GM12874 (cell line): ENCODE measurements around the gene ZCCHC9.

Experiments
- TF ChIP-seq, protein P1 (sequence below): IDR thresholded peaks from 2 replicates; pipeline ENCODE4 v1.5.1; 2011; ENCODE audit warnings: low read depth, mild to moderate bottlenecking, control low read depth, low read length, moderate library complexity; ENCODE audit not compliant: insufficient read depth

ZCCHC9 gene

DNA sequence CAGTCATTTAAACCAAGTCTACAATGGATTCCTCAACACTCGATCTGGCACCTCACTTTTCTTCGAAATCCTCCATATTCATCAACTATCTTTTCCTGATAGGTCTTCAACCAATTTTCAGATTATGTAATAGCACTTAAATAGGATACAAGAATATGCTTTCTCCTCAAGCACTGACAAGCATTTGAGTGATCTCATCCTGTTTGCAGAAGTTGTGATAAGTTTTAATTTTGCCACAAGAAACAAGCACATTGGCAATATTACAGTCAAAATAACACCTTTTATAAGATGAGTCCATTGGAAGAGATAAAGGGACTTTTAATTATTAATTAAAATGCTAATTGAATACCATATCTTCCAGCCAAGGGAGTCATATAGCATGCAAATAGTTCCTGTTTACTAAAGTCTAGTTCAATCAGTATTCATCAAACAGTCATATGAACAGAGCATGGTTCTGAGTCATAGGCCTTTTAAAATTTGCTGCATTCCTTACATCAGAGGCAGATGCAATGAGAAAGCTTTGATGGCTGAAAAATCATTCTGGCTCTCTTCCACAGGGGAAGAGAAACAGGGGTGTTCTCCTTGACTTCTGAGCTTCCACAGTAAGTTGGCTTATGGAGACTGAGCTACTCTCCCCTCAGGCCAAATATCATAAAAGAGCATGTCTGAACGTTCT lies 32.7 kb upstream of the ZCCHC9 start:
- TF ChIP-seq, protein P1, sequence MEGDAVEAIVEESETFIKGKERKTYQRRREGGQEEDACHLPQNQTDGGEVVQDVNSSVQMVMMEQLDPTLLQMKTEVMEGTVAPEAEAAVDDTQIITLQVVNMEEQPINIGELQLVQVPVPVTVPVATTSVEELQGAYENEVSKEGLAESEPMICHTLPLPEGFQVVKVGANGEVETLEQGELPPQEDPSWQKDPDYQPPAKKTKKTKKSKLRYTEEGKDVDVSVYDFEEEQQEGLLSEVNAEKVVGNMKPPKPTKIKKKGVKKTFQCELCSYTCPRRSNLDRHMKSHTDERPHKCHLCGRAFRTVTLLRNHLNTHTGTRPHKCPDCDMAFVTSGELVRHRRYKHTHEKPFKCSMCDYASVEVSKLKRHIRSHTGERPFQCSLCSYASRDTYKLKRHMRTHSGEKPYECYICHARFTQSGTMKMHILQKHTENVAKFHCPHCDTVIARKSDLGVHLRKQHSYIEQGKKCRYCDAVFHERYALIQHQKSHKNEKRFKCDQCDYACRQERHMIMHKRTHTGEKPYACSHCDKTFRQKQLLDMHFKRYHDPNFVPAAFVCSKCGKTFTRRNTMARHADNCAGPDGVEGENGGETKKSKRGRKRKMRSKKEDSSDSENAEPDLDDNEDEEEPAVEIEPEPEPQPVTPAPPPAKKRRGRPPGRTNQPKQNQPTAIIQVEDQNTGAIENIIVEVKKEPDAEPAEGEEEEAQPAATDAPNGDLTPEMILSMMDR: no peak

- TF ChIP-seq, protein P1: no peak
Measured at GRCh38 chr5:81269751-81270393, 31.5 kb upstream of the ZCCHC9 start.

DNA sequence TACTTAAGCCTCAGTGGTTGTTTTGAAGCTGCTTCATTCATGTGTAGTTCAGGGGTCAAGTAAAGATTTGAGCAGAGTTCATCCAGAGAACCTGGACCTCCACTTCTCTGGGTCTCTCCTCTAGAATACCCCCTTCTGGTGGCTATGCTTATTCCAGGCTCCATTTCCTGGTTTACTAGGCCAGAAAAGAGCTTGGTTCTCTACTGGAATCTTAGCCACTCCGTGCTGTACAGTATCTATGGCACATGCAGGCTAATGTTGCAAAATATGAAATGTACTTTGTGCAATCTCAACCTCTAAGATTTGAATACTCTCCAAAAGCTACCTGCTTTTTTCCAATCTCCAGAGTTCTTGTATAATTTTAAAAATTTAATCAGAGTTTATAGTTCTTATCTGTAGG lies 17.4 kb upstream of the ZCCHC9 start:
- TF ChIP-seq, protein P1: no peak

DNA sequence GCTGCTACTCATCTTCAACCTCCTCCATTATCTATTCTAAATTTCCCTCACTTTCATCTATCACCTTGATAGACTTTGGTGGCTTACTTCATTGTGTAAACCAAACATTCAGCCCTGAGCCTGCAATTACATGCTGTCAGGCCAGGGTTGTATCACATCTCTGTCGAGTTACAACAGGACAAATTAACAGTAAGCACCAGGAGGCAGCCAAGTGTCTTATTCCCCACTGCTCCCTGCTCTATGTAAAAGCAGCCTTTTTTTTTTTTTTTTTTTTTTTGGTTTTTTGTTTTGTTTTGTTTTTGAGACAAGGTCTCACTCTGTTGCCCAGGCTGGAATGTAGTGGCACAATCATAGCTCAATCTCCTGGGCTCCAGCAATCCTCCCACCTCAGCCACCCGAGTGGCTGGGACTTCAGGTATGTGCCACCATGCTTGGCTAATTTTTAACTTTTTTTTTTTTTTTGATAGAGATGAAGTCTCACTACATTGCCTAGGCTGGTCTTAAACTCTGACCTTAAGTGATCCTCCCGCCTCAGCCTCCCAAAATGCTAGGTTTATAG lies 15.2 kb upstream of the ZCCHC9 start:
- TF ChIP-seq, protein P1: no peak

- TF ChIP-seq, protein P1: no peak
Measured at GRCh38 chr5:81288021-81288433, 13.4 kb upstream of the ZCCHC9 start.

DNA sequence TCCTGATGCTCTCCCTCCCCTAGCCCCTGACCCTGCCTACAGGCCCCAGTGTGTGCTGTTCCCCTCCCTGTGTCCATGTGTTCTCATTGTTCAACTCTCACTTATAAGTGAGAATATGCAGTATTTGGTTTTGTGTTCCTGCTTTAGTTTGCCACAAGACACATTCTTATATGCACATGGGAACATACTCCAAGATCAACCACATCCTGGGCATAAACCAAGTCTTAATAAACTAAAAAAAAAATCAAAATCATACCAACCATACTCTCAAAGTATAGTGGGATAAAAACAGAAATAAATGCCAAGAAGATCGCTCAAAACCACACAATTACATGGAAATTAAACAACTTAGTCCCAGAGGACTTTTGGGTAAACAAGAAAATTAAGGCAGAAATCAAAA lies 11.2 kb upstream of the ZCCHC9 start:
- TF ChIP-seq, protein P1: no peak

DNA sequence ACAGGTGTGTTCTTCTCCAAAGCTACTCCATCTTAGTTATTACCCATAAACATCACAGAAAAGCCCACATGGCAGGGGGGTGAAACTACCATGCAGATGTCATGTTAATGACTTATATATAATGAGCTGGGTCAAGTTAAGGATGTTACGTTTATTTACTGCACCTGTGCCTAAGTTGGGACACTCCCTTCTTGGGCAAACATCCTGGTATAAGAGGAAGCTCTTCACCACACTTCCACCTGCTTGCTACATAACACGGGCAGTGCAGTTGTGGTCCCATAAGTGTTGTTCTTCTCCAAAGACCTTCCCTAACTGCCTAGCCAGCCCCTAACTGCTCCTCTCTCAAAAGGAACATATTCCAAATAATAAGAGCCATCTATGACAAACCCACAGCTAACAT lies 9.3 kb upstream of the ZCCHC9 start:
- TF ChIP-seq, protein P1: no peak
